Measurements from ENCODE around the gene CHD9NB.
"Not testable (repeated sequence)": the region's sequence is repeated elsewhere in the genome, so short reads cannot be mapped to it uniquely, and the experiment has no call there.

The CHD9NB gene

DNA sequence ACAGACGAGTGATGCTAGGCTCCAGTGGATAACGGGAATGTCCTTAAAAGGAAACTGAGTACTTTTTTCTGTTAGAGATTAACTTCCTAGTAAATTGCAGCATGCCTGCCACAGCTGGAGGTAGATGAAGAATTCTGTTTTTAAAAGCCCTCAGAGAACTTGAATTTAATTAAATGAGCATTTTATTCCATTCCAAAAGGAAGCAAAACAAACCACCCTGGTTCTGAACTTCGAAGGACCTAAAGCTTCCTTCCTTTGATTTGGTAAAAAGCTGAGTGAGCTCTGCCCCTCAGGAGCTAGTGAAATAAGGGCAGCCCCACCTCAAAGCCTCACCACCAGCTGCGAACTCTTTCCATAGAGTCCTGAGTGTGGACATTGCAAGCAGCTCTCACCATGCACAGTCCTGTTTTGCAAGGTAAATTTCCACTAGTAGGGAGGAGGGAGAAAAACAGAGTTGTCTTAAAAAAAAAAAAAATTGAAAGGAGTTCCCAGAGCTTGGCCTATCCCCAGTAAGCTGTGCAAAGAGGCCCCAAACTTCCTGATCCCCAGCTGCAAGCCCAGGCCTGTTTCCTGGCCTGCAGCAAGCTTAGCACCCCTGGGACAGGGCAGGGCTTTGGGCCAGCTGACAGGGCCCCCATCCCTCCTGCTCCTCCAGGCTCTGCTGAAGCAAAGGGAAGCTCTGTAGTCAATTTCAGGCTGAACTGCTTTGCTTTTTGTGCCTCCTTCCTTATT is 11.2 kb downstream of the CHD9NB start:
- H3K4me3 ChIP-seq (ENCODE audit: low read depth, low read length) = no peak overlapping the region
- TF ChIP-seq, protein P1, sequence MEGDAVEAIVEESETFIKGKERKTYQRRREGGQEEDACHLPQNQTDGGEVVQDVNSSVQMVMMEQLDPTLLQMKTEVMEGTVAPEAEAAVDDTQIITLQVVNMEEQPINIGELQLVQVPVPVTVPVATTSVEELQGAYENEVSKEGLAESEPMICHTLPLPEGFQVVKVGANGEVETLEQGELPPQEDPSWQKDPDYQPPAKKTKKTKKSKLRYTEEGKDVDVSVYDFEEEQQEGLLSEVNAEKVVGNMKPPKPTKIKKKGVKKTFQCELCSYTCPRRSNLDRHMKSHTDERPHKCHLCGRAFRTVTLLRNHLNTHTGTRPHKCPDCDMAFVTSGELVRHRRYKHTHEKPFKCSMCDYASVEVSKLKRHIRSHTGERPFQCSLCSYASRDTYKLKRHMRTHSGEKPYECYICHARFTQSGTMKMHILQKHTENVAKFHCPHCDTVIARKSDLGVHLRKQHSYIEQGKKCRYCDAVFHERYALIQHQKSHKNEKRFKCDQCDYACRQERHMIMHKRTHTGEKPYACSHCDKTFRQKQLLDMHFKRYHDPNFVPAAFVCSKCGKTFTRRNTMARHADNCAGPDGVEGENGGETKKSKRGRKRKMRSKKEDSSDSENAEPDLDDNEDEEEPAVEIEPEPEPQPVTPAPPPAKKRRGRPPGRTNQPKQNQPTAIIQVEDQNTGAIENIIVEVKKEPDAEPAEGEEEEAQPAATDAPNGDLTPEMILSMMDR (IDR thresholded peaks at IDR 0.05; ENCODE audit: control insufficient read depth, extremely low read depth, insufficient read depth) = no peak
- no peak for DNase-seq (ENCODE audit: low read depth)

DNA sequence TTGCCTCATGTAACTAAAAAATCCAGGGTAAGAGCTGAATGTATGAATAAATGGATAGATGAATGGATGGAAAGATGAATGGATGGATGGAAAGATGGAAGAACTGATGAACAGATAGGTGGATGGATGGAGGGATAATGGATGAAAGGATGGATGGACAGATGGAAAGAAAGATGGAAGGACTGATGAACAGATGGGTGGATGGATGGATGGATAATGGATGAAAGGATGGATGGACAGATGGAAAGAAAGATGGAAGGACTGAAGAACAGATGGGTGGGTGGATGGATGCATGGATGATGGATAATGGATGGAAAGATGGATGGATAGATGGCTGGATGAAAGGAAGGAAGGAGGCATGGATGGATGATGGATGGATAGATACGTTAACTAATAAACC is 11.9 kb downstream of the CHD9NB start:
- TF ChIP-seq, protein P1 (IDR thresholded peaks at IDR 0.05; ENCODE audit: control insufficient read depth, extremely low read depth, insufficient read depth) = no peak
- H3K4me3 ChIP-seq (ENCODE audit: low read depth, low read length) = no peak overlapping the region
- no peak for DNase-seq (ENCODE audit: low read depth)

DNA sequence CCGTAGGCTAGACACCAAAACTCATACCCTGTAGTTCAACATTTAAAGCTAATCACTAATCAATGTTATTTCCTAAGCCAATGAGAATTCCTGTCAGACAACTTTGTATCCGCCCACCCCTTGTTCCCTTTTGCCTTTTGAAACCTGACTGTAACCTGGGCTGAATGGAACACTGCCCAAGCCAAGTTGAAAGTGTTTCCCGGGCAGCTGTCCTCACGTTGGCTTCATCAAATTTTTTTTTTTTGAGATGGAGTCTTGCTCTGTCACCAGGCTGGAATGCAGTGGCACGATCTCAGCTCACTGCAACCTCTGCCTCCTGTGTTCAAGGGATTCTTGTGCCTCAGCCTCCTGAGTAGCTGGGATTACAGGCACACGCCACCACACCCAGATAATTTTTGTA is 16.0 kb downstream of the CHD9NB start:
- DNase-seq (ENCODE audit: low read depth); H3K4me3 ChIP-seq (ENCODE audit: low read depth, low read length): not testable (repeated sequence)

DNA sequence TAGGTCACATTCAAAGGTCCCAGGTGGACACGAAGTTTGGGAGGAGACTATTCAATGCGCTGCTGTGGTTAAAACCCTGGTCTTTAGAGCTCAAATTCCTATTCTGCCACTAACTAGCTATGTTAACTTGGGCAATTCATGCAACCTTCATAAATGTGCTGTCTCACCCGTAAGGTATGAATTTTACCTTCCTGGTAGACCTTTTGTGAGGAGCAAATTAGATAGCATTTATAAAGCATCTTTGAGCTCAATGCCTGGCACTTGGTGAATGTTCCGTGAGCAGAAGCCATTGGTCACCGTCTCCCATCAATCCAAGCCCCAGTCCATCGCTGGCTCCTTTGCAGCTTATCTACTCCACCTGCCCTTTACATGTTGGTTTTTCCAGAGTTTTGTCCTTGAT is 16.6 kb downstream of the CHD9NB start:
- no peak for DNase-seq (ENCODE audit: low read depth)
- no peak overlapping the region for H3K4me3 ChIP-seq (ENCODE audit: low read depth, low read length)
- TF ChIP-seq, protein P1 (IDR thresholded peaks at IDR 0.05; ENCODE audit: control insufficient read depth, extremely low read depth, insufficient read depth) = no peak

DNA sequence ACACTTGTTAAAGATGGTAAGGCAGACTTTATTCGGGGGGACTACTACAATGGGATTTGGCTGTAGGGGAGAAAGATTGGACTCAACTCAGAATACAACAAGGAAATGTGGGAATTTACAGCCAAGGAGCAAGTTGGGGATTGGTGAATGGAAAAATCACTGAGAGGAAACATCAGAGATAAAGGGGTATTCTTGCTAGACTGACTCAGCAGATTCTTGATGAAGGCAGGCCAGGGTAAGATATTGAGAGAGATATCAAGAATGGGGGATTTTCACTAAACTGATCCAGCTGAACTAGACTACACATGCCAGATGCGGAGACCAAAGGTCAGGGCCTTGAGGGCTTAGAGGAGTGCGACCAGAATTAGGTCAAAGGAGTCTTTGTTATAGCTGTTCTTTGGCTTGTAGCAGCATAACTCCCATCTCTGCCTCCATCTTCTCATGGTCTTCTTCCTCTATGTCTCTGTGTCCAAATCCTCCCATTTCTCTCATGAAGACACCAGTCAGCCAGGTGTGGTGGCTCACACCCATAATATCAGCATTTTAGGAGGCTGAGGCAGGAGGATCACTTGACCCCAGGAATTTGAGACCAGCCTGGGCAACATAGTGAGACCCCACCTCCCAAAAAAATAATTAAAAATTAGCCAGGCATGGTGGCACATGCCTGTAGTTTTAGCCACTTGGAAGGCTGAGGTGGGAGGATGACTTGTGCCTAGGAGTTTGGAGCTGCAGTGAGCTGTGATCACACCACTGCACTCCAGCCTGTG is 17.3 kb downstream of the CHD9NB start:
- no peak overlapping the region for H3K4me3 ChIP-seq (ENCODE audit: low read depth, low read length)
- TF ChIP-seq, protein P1 (IDR thresholded peaks at IDR 0.05; ENCODE audit: control insufficient read depth, extremely low read depth, insufficient read depth) = no peak
- no peak for DNase-seq (ENCODE audit: low read depth)

DNA sequence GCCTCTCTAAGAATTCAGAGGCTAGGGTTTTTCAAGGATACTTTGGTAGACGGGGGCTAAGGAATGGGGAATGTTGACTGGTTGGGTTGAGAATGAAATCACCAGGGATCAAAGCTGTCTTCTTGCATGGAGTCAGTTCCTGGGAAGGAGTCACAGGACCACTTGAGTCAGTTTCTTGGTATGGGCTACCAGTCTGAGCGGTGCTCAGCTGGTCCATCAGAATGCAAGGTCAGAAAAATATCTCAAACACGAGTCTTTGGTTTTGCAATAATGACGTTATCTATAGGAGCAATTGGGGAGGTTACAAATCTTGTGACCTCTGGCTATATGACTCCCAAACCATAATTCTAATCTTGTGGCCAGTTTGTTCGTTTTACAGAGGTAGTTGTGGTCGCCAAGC is 18.4 kb downstream of the CHD9NB start:
- TF ChIP-seq, protein P1 (IDR thresholded peaks at IDR 0.05; ENCODE audit: control insufficient read depth, extremely low read depth, insufficient read depth) = no peak
- H3K4me3 ChIP-seq (ENCODE audit: low read depth, low read length) = no peak overlapping the region
- no peak for DNase-seq (ENCODE audit: low read depth)

DNA sequence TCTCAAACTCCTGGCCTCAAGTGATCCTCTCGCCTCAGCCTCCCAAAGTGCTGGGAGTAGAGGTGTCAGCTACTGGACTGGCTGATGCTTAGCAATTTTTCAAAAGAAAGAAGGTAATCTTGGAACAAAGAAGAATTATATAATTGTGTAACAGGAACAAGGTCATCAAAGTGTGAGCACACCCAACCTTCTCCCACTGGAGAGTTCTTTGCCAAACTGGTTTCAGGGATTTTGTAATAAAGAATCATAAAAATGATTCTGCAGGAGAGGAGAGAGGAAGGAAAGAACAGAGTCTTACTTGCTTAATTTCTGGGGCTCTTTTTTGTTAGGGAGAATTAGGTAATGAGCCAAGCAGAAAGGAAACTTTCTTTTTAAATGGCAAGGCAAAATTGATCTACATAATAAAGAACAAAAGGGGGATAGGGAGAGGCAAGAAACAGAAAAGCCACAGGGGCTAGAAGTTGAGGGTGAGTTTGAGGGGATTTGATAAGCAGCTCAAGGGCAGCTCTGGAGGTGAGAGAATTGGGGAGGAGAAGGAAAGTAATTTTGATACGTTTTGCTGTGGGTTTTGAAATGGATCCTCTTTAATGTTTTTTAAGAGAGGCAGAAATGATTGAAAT is 21.3 kb downstream of the CHD9NB start:
- DNase-seq (ENCODE audit: low read depth) = no peak
- H3K4me3 ChIP-seq (ENCODE audit: low read depth, low read length) = no peak overlapping the region
- TF ChIP-seq, protein P1 (IDR thresholded peaks at IDR 0.05; ENCODE audit: control insufficient read depth, extremely low read depth, insufficient read depth) = no peak

All from LNCaP clone FGC (cell line).